Measurements from ENCODE around the gene PMVK. TPM values are rescaled to one million over a fixed set of nuclear protein-coding genes. Genes with fewer than 3 reads are reported as not detected.

PMVK gene
- total RNA-seq, 1 experiment from 2014 or later = 32.3 TPM

- Histone ChIP-seq H3K27ac (ENCODE audit: low read length) (peak overlapping the region; percentile 83), H3K4me2 (ENCODE audit: low read length) (peak overlapping the region; percentile 88), H3K79me2 (ENCODE audit: low read length) (peaks cover 42% of the 10 kb centered on the region), H3K27me3 (ENCODE audit: low read length) (no peaks in the 10 kb centered on the region), H3K9ac (ENCODE audit: low read length) (peak overlapping the region; percentile 96), H4K20me1 (ENCODE audit: low read length) (no peaks in the 10 kb centered on the region), H3K4me1 (ENCODE audit: insufficient read depth, low read length) (peaks cover 17% of the 10 kb centered on the region), H3K4me3 (ENCODE audit: low read length) (peak overlapping the region; percentile 71), H2AFZ (ENCODE audit: low read length) (peak overlapping the region; percentile 77), H3K9me2 (replicated peaks; ENCODE audit: low read length) (no peaks in the 10 kb centered on the region), H3K9me3 (ENCODE audit: low read length) (no peaks in the 10 kb centered on the region), H3F3A (ENCODE audit: low read length, unreplicated experiment) (no peaks in the 10 kb centered on the region), H3K36me3 (ENCODE audit: low read depth, low read length) (peaks cover 43% of the 10 kb centered on the region)
- ChIA-PET CTCF (interaction anchor here (1.7 kb wide), 1 partner anchor 40 kb away, joined by 8 read pairs; the partner anchor contains the start of gene ZBTB7B), POLR2A (ENCODE audit: unreplicated experiment) (no interaction called here)
- BruUV-seq (replicated peaks) = TSS peak; percentile 80
- intact Hi-C loops (cut with micrococcal nuclease) = no loop called here
- DNase-seq (peak; percentile 30), ATAC-seq (peak; percentile 32)
- TF ChIP-seq CTCF (conservative IDR thresholded peaks at IDR 0.05; ENCODE audit: low read depth, low read length) (0 out of 2 replicates have a peak, but pooled peaks have one; percentile 26), EZH2 (IDR thresholded peaks at IDR 0.05; ENCODE audit: low read length, unreplicated experiment) (no peak), EZH2phosphoT487 (IDR thresholded peaks at IDR 0.05; ENCODE audit: borderline replicate concordance, low read length) (no peak)
These were observed 25.7 kb upstream of the PMVK start for GRCh38 chr1:154962156-154962749.

GRCh38 chr1:154961207-154962155 is 25.0 kb upstream of the PMVK start, which contains the start of gene PYGO2:
PYGO2 (minus strand) TSS chr1:154961782; CDS start chr1:154961576, 206 bp downstream.
- H3K27me3 ChIP-seq (ENCODE audit: low read length) = no peaks in the 10 kb centered on the region
- H3K79me2 ChIP-seq (ENCODE audit: low read length) = peaks cover 42% of the 10 kb centered on the region
- peak within 1 kb of the TSS; percentile 83 for H3K27ac ChIP-seq (ENCODE audit: low read length)
- ATAC-seq = peak; percentile 82
- H4K20me1 ChIP-seq (ENCODE audit: low read length) = no peaks in the 10 kb centered on the region
- H3F3A ChIP-seq (ENCODE audit: low read length, unreplicated experiment) = no peaks in the 10 kb centered on the region
- intact Hi-C loops (cut with micrococcal nuclease) = loop anchor here (1.0 to 2.0 kb wide), 3 partner anchors 12 to 55 kb away; no protein-coding TSS in a partner anchor
- TF ChIP-seq CTCF (conservative IDR thresholded peaks at IDR 0.05; ENCODE audit: low read depth, low read length) = peak; percentile 78
- no peak for TF ChIP-seq EZH2phosphoT487 (IDR thresholded peaks at IDR 0.05; ENCODE audit: borderline replicate concordance, low read length)
- peak within 1 kb of the TSS; percentile 77 for H2AFZ ChIP-seq (ENCODE audit: low read length)
- H3K4me3 ChIP-seq (ENCODE audit: low read length) = peak within 1 kb of the TSS; percentile 71
- CTCF ChIA-PET = interaction anchor here (0.6 to 1.7 kb wide), 5 partner anchors 32 to 313 kb away, joined by 3 to 8 read pairs (median 5); partner anchors contain the start of genes LENEP and ZBTB7B
- H3K4me1 ChIP-seq (ENCODE audit: insufficient read depth, low read length) = peaks cover 21% of the 10 kb centered on the region
- BruUV-seq (replicated peaks) = no TSS peak
- peak; percentile 80 for DNase-seq
- no peaks in the 10 kb centered on the region for H3K9me2 ChIP-seq (replicated peaks; ENCODE audit: low read length)
- peaks cover 37% of the 10 kb centered on the region for H3K36me3 ChIP-seq (ENCODE audit: low read depth, low read length)
- no peaks in the 10 kb centered on the region for H3K9me3 ChIP-seq (ENCODE audit: low read length)
- POLR2A ChIA-PET (ENCODE audit: unreplicated experiment) = interaction anchor here (0.5 to 1.0 kb wide), 3 partner anchors 11 to 19 kb away, joined by 4 to 5 read pairs (median 4); no protein-coding TSS in a partner anchor
- H3K9ac ChIP-seq (ENCODE audit: low read length) = peak within 1 kb of the TSS; percentile 96
- peak within 1 kb of the TSS; percentile 88 for H3K4me2 ChIP-seq (ENCODE audit: low read length)
